GM12878 (cell line): Measurements from ENCODE around the gene FER1L5. TPM values are rescaled to one million over a fixed set of nuclear protein-coding genes. Genes with fewer than 3 reads are reported as not detected.

Experiments
- ATAC-seq: fragments of 200-7000 bp; cut with Tn5 transposase; 3 replicates; pipeline ENCODE4 v1.9.1; 2020; ENCODE audit warnings: mild to moderate bottlenecking, moderate library complexity
- BruUV-seq: library from RNA; stranded (reverse); fragments of 400-500 nt; replicated peaks from 2 replicates; lab custom pipeline; 2021; lab: Mats Ljungman, UMichigan
- CTCF ChIA-PET: fragments of 300-600 bp; sonication (Branson Sonifier 250); formaldehyde crosslinking; extraction: SDS; loops from one replicate; lab custom pipeline; 2021; ENCODE audit warnings: inconsistent platforms; lab: Yijun Ruan, JAX
- POLR2A ChIA-PET: fragments of 350-600 bp; formaldehyde crosslinking; extraction: SDS; loops from one replicate; lab custom pipeline; 2021; ENCODE audit warnings: inconsistent platforms; lab: Charles Lee
- RAD21 ChIA-PET: fragments of 300-600 bp; sonication (Branson Sonifier 250); formaldehyde crosslinking; loops from one replicate; lab custom pipeline; 2023; ENCODE audit warnings: antibody characterized with exemption; ENCODE audit not compliant: unreplicated experiment; lab: Charles Lee
- SMC1A ChIA-PET: fragments of 300-600 bp; sonication (Branson Sonifier 250); formaldehyde crosslinking; loops from one replicate; lab custom pipeline; 2023; ENCODE audit not compliant: unreplicated experiment, uncharacterized antibody; lab: Charles Lee
- DNase-seq: peaks from one replicate; pipeline ENCODE4 v3.0.0-alpha.2; 2011; ENCODE audit warnings: low read depth, low spot score
- FAIRE-seq: peaks from 3 replicates; lab custom pipeline; 2011; peaks lifted over from hg19 to GRCh38; lab: Jason Lieb, UNC
- H2AFZ ChIP-seq: 2 replicates; pipeline ENCODE4 v1.6.0; 2011; ENCODE audit warnings: low read depth, low read length, control low read depth; ENCODE audit not compliant: control insufficient read depth
- H3K27ac ChIP-seq: 2 replicates; pipeline ENCODE4 v1.5.1; 2011; ENCODE audit warnings: control low read depth; ENCODE audit not compliant: control insufficient read depth, insufficient read depth
- H3K27me3 ChIP-seq, 2 experiments: replicated peaks in 1 of 2; 2 replicates each; pipeline versions ENCODE4 v1.6.0 to v1.6.1; 2011; ENCODE audit warnings: low read length in 1 of 2; ENCODE audit not compliant: control insufficient read depth in 2 of 2, insufficient read depth in 2 of 2
- H3K36me3 ChIP-seq, 2 experiments: 2 replicates each; pipeline ENCODE4 v1.5.1; 2011; ENCODE audit warnings: low read length in 1 of 2; ENCODE audit not compliant: control insufficient read depth in 2 of 2, insufficient read depth in 2 of 2
- H3K4me1 ChIP-seq: 2 replicates; pipeline ENCODE4 v1.6.1; 2011; ENCODE audit warnings: mild to moderate bottlenecking, low read length, moderate library complexity, mixed read lengths; ENCODE audit not compliant: control insufficient read depth, insufficient read depth
- H3K4me2 ChIP-seq: 2 replicates; pipeline ENCODE4 v1.6.0; 2011; ENCODE audit warnings: control low read depth; ENCODE audit not compliant: control insufficient read depth, insufficient read depth
- H3K4me3 ChIP-seq: fragments of 200-600 bp; sonication (generic); 2 replicates; pipeline ENCODE4 v1.5.1; 2016
- H3K79me2 ChIP-seq: 2 replicates; pipeline ENCODE4 v1.6.0; 2011; ENCODE audit warnings: low read length; ENCODE audit not compliant: control insufficient read depth, insufficient read depth
- H3K9ac ChIP-seq: 2 replicates; pipeline ENCODE4 v1.8.0; 2011; ENCODE audit warnings: low read length, control low read depth, mixed read lengths; ENCODE audit not compliant: control insufficient read depth, insufficient read depth
- H3K9me3 ChIP-seq: replicated peaks from 3 replicates; pipeline ENCODE4 v1.5.1; 2011; ENCODE audit warnings: mild to moderate bottlenecking, low read length; ENCODE audit not compliant: control insufficient read depth, insufficient read depth
- H4K20me1 ChIP-seq: 2 replicates; pipeline ENCODE4 v1.6.0; 2011; ENCODE audit not compliant: control insufficient read depth, insufficient read depth
- ATF7 ChIP-seq: fragments of 450-650 bp; IDR thresholded peaks from 2 replicates; pipeline ENCODE4 v1.6.1; 2016; ENCODE audit warnings: low read depth, mild to moderate bottlenecking
- BHLHE40 ChIP-seq, 2 experiments: fragments of 450-650 bp in 1 of 2; IDR thresholded peaks; 2 replicates each; pipeline ENCODE4 v1.6.1; 2011 to 2017; ENCODE audit warnings: low read depth in 2 of 2, borderline replicate concordance in 1 of 2, improper control_type of control experiment in 1 of 2, low read length in 1 of 2, mild to moderate bottlenecking in 1 of 2
- CHD2 ChIP-seq: IDR thresholded peaks from 2 replicates; pipeline ENCODE4 v1.6.1; 2011; ENCODE audit warnings: low read depth, low read length, improper control_type of control experiment, borderline replicate concordance
- EZH2 ChIP-seq: IDR thresholded peaks from 2 replicates; pipeline ENCODE4 v1.6.1; 2012; ENCODE audit warnings: low read depth, mild to moderate bottlenecking, control low read depth, inconsistent platforms, low read length, borderline replicate concordance; ENCODE audit not compliant: control insufficient read depth
- KDM1A ChIP-seq: fragments of 200-600 bp; sonication (generic); IDR thresholded peaks from 2 replicates; pipeline ENCODE4 v1.6.1; 2016; ENCODE audit warnings: borderline replicate concordance
- RBBP5 ChIP-seq: fragments of 200-600 bp; sonication (generic); conservative IDR thresholded peaks from 2 replicates; pipeline ENCODE4 v1.6.1; 2016
- YY1 ChIP-seq: IDR thresholded peaks from 2 replicates; pipeline ENCODE4 v1.6.1; 2011; ENCODE audit warnings: low read depth, mild to moderate bottlenecking, low read length
- WGBS: methylation state at CpG from one replicate; pipeline ENCODE4 v1.1.6; 2016; ENCODE audit warnings: low lambda C conversion rate; ENCODE audit not compliant: insufficient replicate concordance, insufficient coverage; ENCODE audit errors: missing lambda C conversion rate; 5-methylcytosine and 5-hydroxymethylcytosine counted together
- in situ Hi-C: fragments of 300-500 bp; cut with MboI; formaldehyde crosslinking; loops from 9 replicates; pipeline ENCODE4 v1.14.3; 2018; ENCODE audit warnings: mixed read lengths
- intact Hi-C: fragments of 100-400 bp; cut with micrococcal nuclease; formaldehyde crosslinking; loops from one replicate; pipeline ENCODE4 v1.14.2; 2022; ENCODE audit not compliant: unreplicated experiment
- polyA plus RNA-seq, 11 experiments: library from polyadenylated mRNA; depleted of rRNA in 4 of 11; unstranded in 6 of 11; stranded (reverse) in 5 of 11; fragments of >200 nt; fragmentation: Nextera tagmentation in 4 of 11; fragmentation: Illumina TruSeq in 1 of 11; extraction: Ambion mirVana in 4 of 11; extraction: Trizol in 1 of 11; gene quantifications; 1 replicate in 1 of 11; 2 replicates in 10 of 11; pipeline versions ENCODE4 v1.2.1 to v1.2.3, GENCODE V29; 2011 to 2016; ENCODE audit warnings: inconsistent platforms in 2 of 11, missing spikeins in 2 of 11, low read depth in 1 of 11
- total RNA-seq, 4 experiments: library from RNA; depleted of rRNA in 3 of 4; stranded (reverse); fragments of >200 nt in 3 of 4; fragmentation: Illumina TruSeq in 1 of 4; extraction: Trizol in 1 of 4; gene quantifications; 2 replicates each; pipeline versions ENCODE4 v1.2.1 to v1.2.3, GENCODE V29; 2013 to 2021
- TF ChIP-seq, protein P1 (sequence below): IDR thresholded peaks from 2 replicates; pipeline ENCODE4 v1.6.1; 2011; ENCODE audit warnings: borderline replicate concordance, low read depth, mild to moderate bottlenecking, moderate library complexity, low read length; ENCODE audit not compliant: insufficient read depth, poor library complexity, severe bottlenecking

Gene FER1L5
- total and polyA plus RNA-seq, 10 of the 15 experiments (the other 5 are each of a cell fraction or from before 2014, with no cell fraction given), result not detected

GRCh38 chr2:96753661-96754282, 111.2 kb downstream of the FER1L5 start:
- no peaks in the 10 kb centered on the region for H3K79me2 ChIP-seq
- H3K27ac ChIP-seq, result no peak overlapping the region
- in situ Hi-C loops, result no loop called here
- ChIA-PET POLR2A (no interaction called here), RAD21 (no interaction called here), SMC1A (no interaction called here), CTCF (no interaction called here)
- H3K4me1 ChIP-seq, result no peaks in the 10 kb centered on the region
- no peaks in the 10 kb centered on the region for H3K36me3 ChIP-seq
- H3K4me3 ChIP-seq, result no peak overlapping the region
- no peak overlapping the region for H3K4me2 ChIP-seq
- H2AFZ ChIP-seq, result no peak overlapping the region
- H3K9ac ChIP-seq, result no peak overlapping the region
- FAIRE-seq (no peak), DNase-seq (no peak), ATAC-seq (no peak)
- no peaks in the 10 kb centered on the region for H3K9me3 ChIP-seq
- H4K20me1 ChIP-seq, result no peaks in the 10 kb centered on the region
- WGBS, result 39% methylated on average over 7 of the region's 7 CpGs
- no peaks in the 10 kb centered on the region; a peak in 1 of 4 replicates for H3K27me3 ChIP-seq
- TF ChIP-seq BHLHE40 (IDR thresholded peaks at IDR 0.05; ENCODE audit: borderline replicate concordance in 1 of 2, low read depth in 2 of 2, low read length in 1 of 2), result no peak
- no peak for TF ChIP-seq KDM1A
- TF ChIP-seq ATF7, result no peak
- no peak for TF ChIP-seq RBBP5
- TF ChIP-seq YY1, result no peak
- TF ChIP-seq, protein P1, sequence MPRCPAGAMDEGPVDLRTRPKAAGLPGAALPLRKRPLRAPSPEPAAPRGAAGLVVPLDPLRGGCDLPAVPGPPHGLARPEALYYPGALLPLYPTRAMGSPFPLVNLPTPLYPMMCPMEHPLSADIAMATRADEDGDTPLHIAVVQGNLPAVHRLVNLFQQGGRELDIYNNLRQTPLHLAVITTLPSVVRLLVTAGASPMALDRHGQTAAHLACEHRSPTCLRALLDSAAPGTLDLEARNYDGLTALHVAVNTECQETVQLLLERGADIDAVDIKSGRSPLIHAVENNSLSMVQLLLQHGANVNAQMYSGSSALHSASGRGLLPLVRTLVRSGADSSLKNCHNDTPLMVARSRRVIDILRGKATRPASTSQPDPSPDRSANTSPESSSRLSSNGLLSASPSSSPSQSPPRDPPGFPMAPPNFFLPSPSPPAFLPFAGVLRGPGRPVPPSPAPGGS, result no peak
- no peak for TF ChIP-seq EZH2
- no peak for TF ChIP-seq CHD2
- TF ChIP-seq, all 136 proteins: peak for 0
- no TSS peak for BruUV-seq
- intact Hi-C loops, result no loop called here
